CD14-positive monocyte (primary cell): ENCODE data around the gene SGO2. TPM values are rescaled to one million over a fixed set of nuclear protein-coding genes. Genes with fewer than 3 reads are reported as not detected.

Source experiments
- DNase-seq, 3 donors: peaks; one replicate each; pipeline ENCODE4 v3.0.0-alpha.2; 2011 to 2022
- H2AFZ ChIP-seq: 2 replicates; pipeline ENCODE4 v1.6.0; 2012; ENCODE audit warnings: mild to moderate bottlenecking, low read depth, low read length, inconsistent platforms; ENCODE audit not compliant: insufficient read depth, poor library complexity, severe bottlenecking
- H3K27ac ChIP-seq, 2 donors: 1 replicate in 1 of 2; 2 replicates in 1 of 2; pipeline ENCODE4 v1.5.1; 2012 to 2013; ENCODE audit warnings: low read length in 2 of 2, control low read depth in 1 of 2, inconsistent platforms in 1 of 2, low read depth in 1 of 2, mild to moderate bottlenecking in 1 of 2
- H3K27me3 ChIP-seq, 2 donors: one replicate each; pipeline versions ENCODE4 v1.6.0 to v1.6.1; 2011 to 2013; ENCODE audit warnings: low read length in 2 of 2; ENCODE audit not compliant: control insufficient read depth in 2 of 2, insufficient read depth in 2 of 2
- H3K36me3 ChIP-seq, 2 donors: replicated peaks in 1 of 2; 1 replicate in 1 of 2; 2 replicates in 1 of 2; pipeline versions ENCODE4 v1.5.1 to v1.6.1; 2012 to 2013; ENCODE audit warnings: low read length in 2 of 2, control low read depth in 1 of 2, inconsistent platforms in 1 of 2, mild to moderate bottlenecking in 1 of 2; ENCODE audit not compliant: insufficient read depth in 2 of 2, control insufficient read depth in 1 of 2
- H3K4me1 ChIP-seq, 2 donors: 1 replicate in 1 of 2; 2 replicates in 1 of 2; pipeline versions ENCODE4 v1.5.1 to v1.6.1; 2012 to 2013; ENCODE audit warnings: low read length in 2 of 2, control low read depth in 1 of 2, inconsistent platforms in 1 of 2, mild to moderate bottlenecking in 1 of 2, moderate library complexity in 1 of 2; ENCODE audit not compliant: insufficient read depth in 2 of 2, control insufficient read depth in 1 of 2
- H3K4me2 ChIP-seq: replicated peaks from 2 replicates; pipeline ENCODE3; 2012; ENCODE audit warnings: low read length, moderate library complexity, mild to moderate bottlenecking; ENCODE audit not compliant: poor library complexity, severe bottlenecking; ENCODE audit errors: extremely low read depth
- H3K4me3 ChIP-seq, 3 experiments: fragments of 200-600 bp in 1 of 3; sonication (generic) in 1 of 3; replicated peaks in 1 of 3; 1 replicate in 2 of 3; 2 replicates in 1 of 3; pipeline ENCODE4 v1.5.1; 2011 to 2013; ENCODE audit warnings: low read length in 3 of 3, mild to moderate bottlenecking in 3 of 3, control low read depth in 2 of 3, low read depth in 2 of 3, inconsistent platforms in 1 of 3, moderate library complexity in 1 of 3
- H3K79me2 ChIP-seq: 2 replicates; pipeline ENCODE4 v1.6.0; 2012; ENCODE audit warnings: mild to moderate bottlenecking, control low read depth, inconsistent platforms, low read length, moderate library complexity; ENCODE audit not compliant: insufficient read depth
- H3K9ac ChIP-seq: 2 replicates; pipeline ENCODE4 v1.6.0; 2017; ENCODE audit warnings: low read length, mild to moderate bottlenecking; ENCODE audit not compliant: insufficient read depth, poor library complexity, severe bottlenecking
- H3K9me3 ChIP-seq, 2 donors: replicated peaks in 1 of 2; 1 replicate in 1 of 2; 2 replicates in 1 of 2; pipeline versions ENCODE4 v1.5.1 to v1.6.1; 2012 to 2013; ENCODE audit warnings: low read length in 2 of 2, control low read depth in 1 of 2; ENCODE audit not compliant: control insufficient read depth in 1 of 2, insufficient read depth in 1 of 2
- H4K20me1 ChIP-seq: 2 replicates; pipeline ENCODE4 v1.6.0; 2012; ENCODE audit warnings: mild to moderate bottlenecking, low read length, control low read depth, moderate library complexity; ENCODE audit not compliant: insufficient read depth
- H3K27ac Mint-ChIP-seq, 7 donors: one replicate each; pipeline ENCODE4 v1.8.0; 2020; ENCODE audit warnings: mild to moderate bottlenecking in 7 of 7, mixed read lengths in 7 of 7, moderate library complexity in 6 of 7, inconsistent platforms in 2 of 7
- H3K27me3 Mint-ChIP-seq, 3 donors: one replicate each; pipeline ENCODE4 v1.8.0; 2021 to 2022; ENCODE audit warnings: low read depth in 3 of 3, mild to moderate bottlenecking in 3 of 3, mixed read lengths in 3 of 3, moderate library complexity in 3 of 3, inconsistent platforms in 1 of 3
- H3K36me3 Mint-ChIP-seq, 2 donors: one replicate each; pipeline ENCODE4 v1.8.0; 2020; ENCODE audit warnings: mixed read lengths in 2 of 2, inconsistent platforms in 1 of 2, mild to moderate bottlenecking in 1 of 2
- H3K4me1 Mint-ChIP-seq: one replicate; pipeline ENCODE4 v1.8.0; 2020; ENCODE audit warnings: mild to moderate bottlenecking, mixed read lengths
- H3K4me3 Mint-ChIP-seq, 2 donors: one replicate each; pipeline ENCODE4 v1.8.0; 2020; ENCODE audit warnings: mild to moderate bottlenecking in 2 of 2, mixed read lengths in 2 of 2, moderate library complexity in 1 of 2
- H3K9me3 Mint-ChIP-seq, 7 donors: one replicate each; pipeline ENCODE4 v1.8.0; 2020 to 2022; ENCODE audit warnings: mixed read lengths in 7 of 7, mild to moderate bottlenecking in 6 of 7, moderate library complexity in 6 of 7, inconsistent platforms in 2 of 7
- CTCF ChIP-seq: fragments of 200-600 bp; IDR thresholded peaks from one replicate; pipeline ENCODE4 v1.8.0; 2022; ENCODE audit warnings: antibody characterized with exemption, mild to moderate bottlenecking
- WGBS: methylation state at CpG from one replicate; pipeline ENCODE4 v1.1.5; 2013; ENCODE audit warnings: missing lambda C conversion rate; ENCODE audit not compliant: insufficient coverage; 5-methylcytosine and 5-hydroxymethylcytosine counted together
- intact Hi-C, 2 donors: fragments of 100-400 bp; cut with micrococcal nuclease; formaldehyde crosslinking; loops; one replicate each; pipeline versions ENCODE4 v1.15.0 to v1.15.1; 2023
- polyA plus RNA-seq, 3 donors: library from polyadenylated mRNA; depleted of rRNA in 1 of 3; unstranded in 2 of 3; stranded (reverse) in 1 of 3; fragments of 300-500 nt in 2 of 3; fragments of >200 nt in 1 of 3; fragmentation: Illumina TruSeq in 2 of 3; gene quantifications; 1 replicate in 2 of 3; 2 replicates in 1 of 3; pipeline ENCODE4 v1.2.3, GENCODE V29; 2012 to 2021

Gene SGO2
- polyA plus RNA-seq, 3 donors = 0.49 to 1.5 (median 1.4) TPM

- Histone ChIP-seq H3K9me3 (no peaks in the 10 kb centered on the region), H3K36me3 (peaks cover 12 to 15% of the 10 kb centered on the region in 2 donors), H3K79me2 (peaks cover 13% of the 10 kb centered on the region), H3K4me1 (peaks cover 13 to 17% of the 10 kb centered on the region in 2 donors), H3K27me3 (peaks cover 0 to 6% of the 10 kb centered on the region in 2 donors), H3K27ac (peak within 1 kb of the TSS; percentile 15 to 82), H3K4me2 (peak within 1 kb of the TSS; percentile 79), H4K20me1 (no peaks in the 10 kb centered on the region), H3K4me3 (peak within 1 kb of the TSS; percentile 70 to 84 (median 84)), H2AFZ (peak within 1 kb of the TSS; percentile 98), H3K9ac (peak within 1 kb of the TSS; percentile 94)
- intact Hi-C loops = no loop called here
- H3K9me3 Mint-ChIP-seq = no peaks in the 10 kb centered on the region
- TF ChIP-seq CTCF = peak; percentile 86
- DNase-seq = peak; percentile 83 to 85 (median 83)
- peak within 1 kb of the TSS; percentile 89 to 99 for H3K4me3 Mint-ChIP-seq
- peaks cover 16% of the 10 kb centered on the region for H3K4me1 Mint-ChIP-seq
- H3K27ac Mint-ChIP-seq = peak within 1 kb of the TSS; percentile 78 to 94 (median 88)
- H3K27me3 Mint-ChIP-seq = no peaks in the 10 kb centered on the region
- H3K36me3 Mint-ChIP-seq = peaks cover 5% of the 10 kb centered on the region in 2 donors
- WGBS = under 1% methylated on average over 73 of the region's 78 CpGs
Measured at GRCh38 chr2:200509612-200510433, 16.2 kb upstream of the SGO2 start, which contains the start of gene KCTD18. Gene KCTD18 (minus strand): TSS chr2:200510068. CDS start chr2:200507016, 3,052 bp downstream.

DNA sequence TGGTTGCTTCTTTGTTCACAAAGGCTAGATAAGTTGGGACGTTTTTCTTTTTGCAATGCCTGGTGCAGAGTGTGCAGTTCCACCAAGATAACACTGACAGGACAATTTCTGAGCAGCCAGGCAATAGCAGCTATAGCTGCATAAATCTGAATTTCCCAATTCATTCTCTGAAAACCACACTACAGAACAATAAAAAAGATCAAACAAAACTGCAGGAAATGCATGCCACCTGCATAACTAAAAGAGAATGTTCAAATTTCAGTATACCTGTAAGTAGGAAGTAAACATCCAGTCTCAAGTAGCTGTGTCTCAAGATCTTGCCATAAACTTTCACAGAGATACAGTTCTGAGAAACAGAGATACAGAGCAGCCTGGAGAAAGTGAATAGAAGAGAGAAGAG is 10.9 kb upstream of the SGO2 start:
- WGBS = no CpG with 5 or more reads among the region's 1 CpG
- Histone ChIP-seq H3K4me1 (peaks cover 4 to 5% of the 10 kb centered on the region in 2 donors), H3K27ac (no peak overlapping the region), H3K4me2 (no peak overlapping the region), H3K9me3 (no peaks in the 10 kb centered on the region), H3K36me3 (no peaks in the 10 kb centered on the region), H3K79me2 (no peaks in the 10 kb centered on the region), H3K4me3 (no peak overlapping the region), H3K27me3 (peaks cover 0 to 6% of the 10 kb centered on the region in 2 donors), H3K9ac (no peak overlapping the region), H2AFZ (no peak overlapping the region), H4K20me1 (no peaks in the 10 kb centered on the region)
- peaks cover 3 to 18% (median 9%) of the 10 kb centered on the region in 7 donors for H3K9me3 Mint-ChIP-seq
- peaks cover 3% of the 10 kb centered on the region for H3K4me1 Mint-ChIP-seq
- H3K27me3 Mint-ChIP-seq = peaks cover 0 to 5% (median 4%) of the 10 kb centered on the region in 3 donors
- DNase-seq = no peak
- TF ChIP-seq CTCF = no peak
- no peaks in the 10 kb centered on the region for H3K36me3 Mint-ChIP-seq
- H3K27ac Mint-ChIP-seq = no peak overlapping the region
- intact Hi-C loops = no loop called here
- H3K4me3 Mint-ChIP-seq = no peak overlapping the region
